Psoas muscle (tissue), 8 donors: ENCODE data around the gene ARHGEF3. TPM values are rescaled to one million over a fixed set of nuclear protein-coding genes. Genes with fewer than 3 reads are reported as not detected.

Experiments
- ATAC-seq, 4 donors: fragments of 200-7000 bp; cut with Tn5 transposase; one replicate each; pipeline ENCODE4 v1.9.1; 2020; ENCODE audit warnings: moderate library complexity in 3 of 4, mild to moderate bottlenecking in 2 of 4
- DNase-seq, 2 donors: peaks; one replicate each; pipeline ENCODE4 v3.0.0-alpha.2; 2020
- H3K27ac ChIP-seq: fragments of 200-600 bp; one replicate; pipeline ENCODE4 v1.8.0; 2022
- H3K27me3 ChIP-seq, 3 donors: fragments of 200-600 bp in 1 of 3; one replicate each; pipeline versions ENCODE4 v1.6.1 to v1.8.0; 2013 to 2022; ENCODE audit warnings: low read length in 2 of 3, mild to moderate bottlenecking in 2 of 3, moderate library complexity in 1 of 3; ENCODE audit not compliant: insufficient read depth in 3 of 3
- H3K36me3 ChIP-seq, 2 donors: fragments of 200-600 bp in 1 of 2; one replicate each; pipeline versions ENCODE4 v1.6.1 to v1.8.0; 2013 to 2022; ENCODE audit warnings: low read depth in 1 of 2, mild to moderate bottlenecking in 1 of 2, moderate library complexity in 1 of 2; ENCODE audit not compliant: insufficient read depth in 1 of 2
- H3K4me1 ChIP-seq: fragments of 200-600 bp; one replicate; pipeline ENCODE4 v1.8.0; 2022
- H3K4me3 ChIP-seq: fragments of 200-600 bp; one replicate; pipeline ENCODE4 v1.8.0; 2022; ENCODE audit warnings: mild to moderate bottlenecking
- H3K9me3 ChIP-seq: fragments of 200-600 bp; one replicate; pipeline ENCODE4 v1.8.0; 2022
- WGBS, 3 donors: extraction: QIAGEN DNeasy Blood & Tissue Kit; methylation state at CpG; one replicate each; pipeline versions ENCODE4 v1.1.6 to v1.1.7; 2013; 5-methylcytosine and 5-hydroxymethylcytosine counted together
- intact Hi-C, 2 donors: fragments of 100-400 bp; cut with DNase I; formaldehyde crosslinking; loops; one replicate each; pipeline versions ENCODE4 v1.11.0 to v1.14.2; 2022
- long read RNA-seq, 2 donors: library from polyadenylated mRNA; unstranded; transcript quantifications; one replicate each; pipeline ENCODE4 v2.0.0, GENCODE V29; 2021
- polyA plus RNA-seq, 3 donors: library from polyadenylated mRNA; stranded (reverse); fragments of 200-250 nt; gene quantifications; one replicate each; pipeline ENCODE4 v1.2.3, GENCODE V29; 2013
- total RNA-seq, 4 donors: library from RNA; stranded (reverse); fragmentation: NEBNext Ultra II Directional in 2 of 4; extraction: Animal tissue kit (Norgen Biotek cat#: 25700) in 2 of 4; gene quantifications; one replicate each; pipeline versions ENCODE4 v1.2.1 to v1.2.4, GENCODE V29; 2021 to 2023
- TF ChIP-seq, protein P1 (sequence below): fragments of 200-600 bp; IDR thresholded peaks from one replicate; pipeline ENCODE4 v1.8.0; 2022; ENCODE audit warnings: antibody characterized with exemption
- donor health status: healthy with polysubstance abuse.
- donor health status: DM: no; HTN: no; CAD: no; lungs with moderate emphysema.
- donor health status: Bipolar disorder and iron deficiency.
- donor health status: healthy.
- donor health status: DM: yes; HTN: yes; CAD: no.
- donor health status: DM: no; HTN: no; CAD: no.
- donor health status: DM: no; HTN: no; CAD: no.
- donor health status: DM: yes; HTN: yes; CAD: no.

The ARHGEF3 gene, protein sequence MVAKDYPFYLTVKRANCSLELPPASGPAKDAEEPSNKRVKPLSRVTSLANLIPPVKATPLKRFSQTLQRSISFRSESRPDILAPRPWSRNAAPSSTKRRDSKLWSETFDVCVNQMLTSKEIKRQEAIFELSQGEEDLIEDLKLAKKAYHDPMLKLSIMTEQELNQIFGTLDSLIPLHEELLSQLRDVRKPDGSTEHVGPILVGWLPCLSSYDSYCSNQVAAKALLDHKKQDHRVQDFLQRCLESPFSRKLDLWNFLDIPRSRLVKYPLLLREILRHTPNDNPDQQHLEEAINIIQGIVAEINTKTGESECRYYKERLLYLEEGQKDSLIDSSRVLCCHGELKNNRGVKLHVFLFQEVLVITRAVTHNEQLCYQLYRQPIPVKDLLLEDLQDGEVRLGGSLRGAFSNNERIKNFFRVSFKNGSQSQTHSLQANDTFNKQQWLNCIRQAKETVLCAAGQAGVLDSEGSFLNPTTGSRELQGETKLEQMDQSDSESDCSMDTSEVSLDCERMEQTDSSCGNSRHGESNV
- total RNA-seq (10 to 100 TPM in 1 of 4 donors, 1 to 10 TPM in 3; 6.3 to 10.4 (median 7.0) TPM), polyA plus RNA-seq (1 to 10 TPM; 4.6 to 6.3 (median 6.2) TPM)
- long read RNA-seq, donor 1, partial matches to known transcripts: 0 of 2 reads
- long read RNA-seq, donor 1, other reads (novel, unspliced or antisense): 0 of 2 reads
- long read RNA-seq, donor 2, partial matches to known transcripts: 6 of 16 reads
- long read RNA-seq, donor 2, other reads (novel, unspliced or antisense): 4 of 16 reads

DNA sequence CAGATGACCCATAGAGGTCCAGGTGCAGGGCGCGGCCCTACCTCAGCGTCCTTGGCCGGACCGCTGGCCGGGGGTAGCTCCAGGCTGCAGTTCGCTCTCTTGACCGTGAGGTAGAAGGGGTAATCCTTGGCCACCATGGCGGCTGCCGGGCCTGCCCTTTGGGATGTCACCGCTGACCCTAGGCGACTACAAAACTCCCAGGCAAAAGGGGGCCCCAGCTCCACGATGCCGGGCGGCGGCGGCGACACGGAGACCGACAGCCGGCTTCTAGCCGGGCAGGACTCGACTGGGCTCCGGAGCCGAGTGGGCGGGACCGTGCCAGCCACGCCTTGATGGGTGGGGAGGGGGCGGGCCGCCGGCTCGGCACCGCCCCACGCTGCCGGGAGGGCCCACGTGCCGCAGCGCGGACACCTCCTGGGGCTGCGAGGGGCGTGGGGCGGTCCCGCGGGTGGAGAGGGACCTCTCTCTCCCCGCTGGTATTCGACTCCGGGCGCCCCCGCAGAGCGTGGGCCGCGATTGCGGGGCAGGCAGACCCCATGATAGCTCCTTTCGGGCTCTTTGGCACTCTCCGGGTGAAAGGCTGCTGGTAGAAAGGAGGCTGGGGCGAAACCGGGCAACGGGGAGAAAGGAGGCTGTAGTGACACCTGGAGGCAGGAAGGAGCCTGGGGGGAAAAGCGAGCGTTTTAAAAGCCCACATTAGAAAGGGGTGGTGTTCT lies at the start of gene ARHGEF3:
Gene ARHGEF3, minus strand, starts transcription at position 288 of the 716 bp plus-strand sequence. Its CDS starts 151 bp downstream, at position 137.
- intact Hi-C loops: loop anchor here (1.0 to 5.0 kb wide), 5 partner anchors 40 to 245 kb away; partner anchors contain the start of gene CCDC66 (in 1 of the 2)
- H3K4me3 ChIP-seq: peak within 1 kb of the TSS; percentile 92
- H3K4me1 ChIP-seq: peaks cover 35% of the 10 kb centered on the region
- no peaks in the 10 kb centered on the region for H3K27me3 ChIP-seq
- WGBS, 3 donors: 0 to 2% (median 1%) methylated on average over 38 to 60 of the region's 60 CpGs
- DNase-seq: peak; percentile 86 to 92
- peak within 1 kb of the TSS; percentile 80 for H3K27ac ChIP-seq
- ATAC-seq: peak; percentile 95 to 97 (median 96)
- H3K9me3 ChIP-seq: no peaks in the 10 kb centered on the region
- TF ChIP-seq, protein P1, sequence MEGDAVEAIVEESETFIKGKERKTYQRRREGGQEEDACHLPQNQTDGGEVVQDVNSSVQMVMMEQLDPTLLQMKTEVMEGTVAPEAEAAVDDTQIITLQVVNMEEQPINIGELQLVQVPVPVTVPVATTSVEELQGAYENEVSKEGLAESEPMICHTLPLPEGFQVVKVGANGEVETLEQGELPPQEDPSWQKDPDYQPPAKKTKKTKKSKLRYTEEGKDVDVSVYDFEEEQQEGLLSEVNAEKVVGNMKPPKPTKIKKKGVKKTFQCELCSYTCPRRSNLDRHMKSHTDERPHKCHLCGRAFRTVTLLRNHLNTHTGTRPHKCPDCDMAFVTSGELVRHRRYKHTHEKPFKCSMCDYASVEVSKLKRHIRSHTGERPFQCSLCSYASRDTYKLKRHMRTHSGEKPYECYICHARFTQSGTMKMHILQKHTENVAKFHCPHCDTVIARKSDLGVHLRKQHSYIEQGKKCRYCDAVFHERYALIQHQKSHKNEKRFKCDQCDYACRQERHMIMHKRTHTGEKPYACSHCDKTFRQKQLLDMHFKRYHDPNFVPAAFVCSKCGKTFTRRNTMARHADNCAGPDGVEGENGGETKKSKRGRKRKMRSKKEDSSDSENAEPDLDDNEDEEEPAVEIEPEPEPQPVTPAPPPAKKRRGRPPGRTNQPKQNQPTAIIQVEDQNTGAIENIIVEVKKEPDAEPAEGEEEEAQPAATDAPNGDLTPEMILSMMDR: peak; percentile 35
- H3K36me3 ChIP-seq: no peaks in the 10 kb centered on the region

DNA sequence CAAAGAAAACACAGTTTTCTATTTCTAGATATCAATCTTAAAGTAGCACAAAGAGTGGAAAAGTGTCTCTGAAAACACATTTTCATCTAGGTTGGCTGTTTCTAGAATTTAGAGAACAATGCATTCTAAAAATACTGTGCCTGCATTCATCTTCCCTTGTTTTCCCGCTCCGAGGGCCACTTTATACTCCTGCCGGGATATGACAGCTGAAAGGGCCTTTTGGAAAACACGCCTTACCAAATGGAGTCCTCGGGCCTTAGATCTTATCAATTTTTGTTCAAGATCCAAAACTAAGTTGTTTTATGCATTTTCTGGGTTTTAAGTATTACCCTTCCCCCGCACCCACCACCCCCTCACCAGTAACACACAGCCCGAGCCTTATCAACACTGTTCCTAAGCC lies 47.9 kb upstream of the ARHGEF3 start:
- Histone ChIP-seq H3K36me3 (no peaks in the 10 kb centered on the region), H3K4me3 (no peak overlapping the region), H3K27ac (no peak overlapping the region), H3K27me3 (no peaks in the 10 kb centered on the region), H3K9me3 (no peaks in the 10 kb centered on the region), H3K4me1 (no peaks in the 10 kb centered on the region)
- TF ChIP-seq, protein P1: no peak
- no peak for ATAC-seq
- 70 to 79% (median 74%) methylated on average over 7 of the region's 7 CpGs for WGBS, 3 donors
- DNase-seq: no peak
- intact Hi-C loops: no loop called here

DNA sequence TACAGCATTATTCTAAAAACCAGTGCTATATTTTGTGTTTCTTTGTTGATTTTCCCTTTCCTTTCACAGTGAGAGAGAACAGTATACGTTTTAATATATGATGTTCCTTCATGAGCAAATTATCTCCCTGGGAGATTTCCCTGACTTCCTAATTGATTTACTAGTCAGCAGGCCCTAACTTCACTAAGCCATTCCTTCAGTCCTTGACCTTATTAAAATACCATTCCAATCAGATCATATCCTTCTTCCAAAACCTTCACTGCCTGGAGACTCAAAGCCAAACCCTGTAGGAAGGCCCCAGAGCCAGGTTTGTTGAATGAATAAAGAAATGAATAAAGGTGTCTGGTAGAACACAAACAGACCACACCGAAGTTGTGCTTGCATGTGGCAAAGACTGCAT lies 43.8 kb upstream of the ARHGEF3 start:
- no peak overlapping the region for H3K27ac ChIP-seq
- TF ChIP-seq, protein P1: no peak
- no peaks in the 10 kb centered on the region for H3K4me1 ChIP-seq
- ATAC-seq (no peak), DNase-seq (no peak)
- H3K36me3 ChIP-seq: no peaks in the 10 kb centered on the region
- no peaks in the 10 kb centered on the region for H3K27me3 ChIP-seq
- no peaks in the 10 kb centered on the region for H3K9me3 ChIP-seq
- H3K4me3 ChIP-seq: no peak overlapping the region
- intact Hi-C loops: no loop called here
- WGBS, 3 donors: 62 to 80% (median 69%) methylated on average over 2 of the region's 2 CpGs

GRCh38 chr3:56844536-56844935 lies 42.8 kb upstream of the ARHGEF3 start:
- Histone ChIP-seq H3K27ac (no peak overlapping the region), H3K9me3 (no peaks in the 10 kb centered on the region), H3K4me3 (no peak overlapping the region), H3K27me3 (no peaks in the 10 kb centered on the region), H3K36me3 (no peaks in the 10 kb centered on the region), H3K4me1 (no peaks in the 10 kb centered on the region)
- intact Hi-C loops: no loop called here
- TF ChIP-seq, protein P1: no peak
- ATAC-seq (no peak), DNase-seq (no peak)
